OCI-LY1 (cell line): Measurements from ENCODE around the gene STRBP.

Experiments
- CTCF ChIP-seq: fragments of 200-600 bp; sonication (generic), shearing (Covaris generic); IDR thresholded peaks from 2 replicates; pipeline ENCODE4 v1.5.1; 2017; ENCODE audit warnings: mild to moderate bottlenecking, antibody characterized with exemption, low read length, moderate library complexity, mixed read lengths
- EZH2 ChIP-seq: fragments of 200-600 bp; sonication (generic), shearing (Covaris generic); IDR thresholded peaks from 2 replicates; pipeline ENCODE4 v1.8.0; 2017; ENCODE audit warnings: borderline replicate concordance, mixed run types, mild to moderate bottlenecking, antibody characterized with exemption, low read length, moderate library complexity, mixed read lengths

DNA sequence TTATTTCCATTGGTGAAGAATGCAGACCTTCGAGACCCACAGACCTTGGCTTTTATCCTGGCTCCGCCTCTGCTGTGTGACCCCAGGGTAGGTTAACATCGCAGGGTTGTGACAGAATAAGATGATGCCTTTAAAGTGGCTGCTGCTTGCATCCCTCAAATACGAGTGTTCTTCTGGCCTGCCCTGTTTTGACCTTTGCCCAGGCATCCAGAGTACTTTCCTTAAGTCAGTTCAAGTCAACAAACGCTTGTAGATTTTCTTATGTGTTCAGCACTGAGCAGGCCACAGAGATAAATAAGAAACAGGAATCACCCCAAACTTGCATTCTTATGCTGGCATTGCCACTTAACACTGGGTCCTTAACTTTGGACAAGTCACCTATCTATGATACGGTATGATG, 184.7 kb downstream of the STRBP start:
- TF ChIP-seq CTCF (no peak), EZH2 (no peak)
